HepG2 (cell line): ENCODE measurements around the gene COLGALT1. TPM values are rescaled to one million over a fixed set of nuclear protein-coding genes. Genes with fewer than 3 reads are reported as not detected.
A peak's percentile ranks its signal among the peaks of the same experiment; 100 is the strongest.

Source experiments
- CREM ChIP-seq, 2 experiments: sonication (generic) in 1 of 2; formaldehyde crosslinking in 1 of 2; IDR thresholded peaks; 2 replicates each; pipeline versions ENCODE4 v1.4.0 to v1.6.1; 2016 to 2020; ENCODE audit warnings: antibody characterized with exemption in 1 of 2, mild to moderate bottlenecking in 1 of 2, missing genetic modification reagents in 1 of 2
- DMAP1 ChIP-seq: IDR thresholded peaks from 2 replicates; pipeline ENCODE4 v1.6.1; 2016
- EP300 ChIP-seq, 3 experiments: sonication (generic) in 1 of 3; formaldehyde crosslinking in 1 of 3; IDR thresholded peaks; 2 replicates each; pipeline versions ENCODE4 v1.5.1 to v1.6.1; 2011 to 2020; ENCODE audit warnings: low read depth in 2 of 3, low read length in 2 of 3, borderline replicate concordance in 1 of 3, improper control_type of control experiment in 1 of 3, mild to moderate bottlenecking in 1 of 3, missing genetic modification reagents in 1 of 3, moderate library complexity in 1 of 3
- FLYWCH1 ChIP-seq: sonication (generic); formaldehyde crosslinking; IDR thresholded peaks from 2 replicates; pipeline ENCODE4 v1.8.1; 2023; ENCODE audit warnings: mild to moderate bottlenecking, missing genetic modification reagents
- IKZF5 ChIP-seq: IDR thresholded peaks from 2 replicates; pipeline ENCODE4 v1.6.1; 2018; ENCODE audit warnings: missing genetic modification reagents, mild to moderate bottlenecking, missing compliant biosample characterization
- IRF2 ChIP-seq: IDR thresholded peaks from 2 replicates; pipeline ENCODE4 v1.6.1; 2018; ENCODE audit warnings: missing genetic modification reagents, missing compliant biosample characterization
- KLF15 ChIP-seq: sonication (generic); formaldehyde crosslinking; IDR thresholded peaks from 2 replicates; pipeline ENCODE4 v1.8.1; 2023; ENCODE audit warnings: borderline replicate concordance, mild to moderate bottlenecking, inconsistent platforms, missing genetic modification reagents, mixed read lengths
- MTF1 ChIP-seq: sonication (generic); formaldehyde crosslinking; IDR thresholded peaks from 2 replicates; pipeline ENCODE4 v1.5.0; 2020; ENCODE audit warnings: missing genetic modification reagents
- NFKB2 ChIP-seq: sonication (generic); formaldehyde crosslinking; IDR thresholded peaks from 2 replicates; pipeline ENCODE4 v1.4.0; 2020; ENCODE audit warnings: missing genetic modification reagents, borderline replicate concordance
- NR1H2 ChIP-seq: sonication (generic); formaldehyde crosslinking; IDR thresholded peaks from 2 replicates; pipeline ENCODE4 v1.8.1; 2022; ENCODE audit warnings: low read depth, missing genetic modification reagents, borderline replicate concordance
- RELA ChIP-seq: sonication (generic); formaldehyde crosslinking; IDR thresholded peaks from 2 replicates; pipeline ENCODE4 v1.4.0; 2020; ENCODE audit warnings: missing genetic modification reagents
- SAP130 ChIP-seq: IDR thresholded peaks from 2 replicates; pipeline ENCODE4 v1.6.1; 2016; ENCODE audit warnings: low read depth
- SMAD9 ChIP-seq: sonication (generic); formaldehyde crosslinking; IDR thresholded peaks from 2 replicates; pipeline ENCODE4 v1.5.1; 2020; ENCODE audit warnings: mild to moderate bottlenecking, missing genetic modification reagents
- SNRNP70 ChIP-seq: fragments of 200-400 bp; formaldehyde crosslinking; IDR thresholded peaks from 2 replicates; pipeline ENCODE4 v1.6.1; 2017; ENCODE audit warnings: mild to moderate bottlenecking, low read depth, low read length, moderate library complexity
- ZFP1 ChIP-seq: IDR thresholded peaks from 2 replicates; pipeline ENCODE4 v1.6.1; 2016
- ZMAT3 ChIP-seq: sonication (generic); formaldehyde crosslinking; conservative IDR thresholded peaks from 2 replicates; pipeline ENCODE4 v1.7.0; 2021; ENCODE audit warnings: missing genetic modification reagents
- ZNF10 ChIP-seq: sonication (generic); formaldehyde crosslinking; IDR thresholded peaks from 2 replicates; pipeline ENCODE4 v1.4.0; 2020; ENCODE audit warnings: mild to moderate bottlenecking, low read depth, missing genetic modification reagents, borderline replicate concordance
- ZNF234 ChIP-seq: sonication (generic); formaldehyde crosslinking; conservative IDR thresholded peaks from 2 replicates; pipeline ENCODE4 v1.5.1; 2020; ENCODE audit warnings: mild to moderate bottlenecking, missing genetic modification reagents
- ZNF329 ChIP-seq: sonication (generic); formaldehyde crosslinking; IDR thresholded peaks from 2 replicates; pipeline ENCODE4 v1.9.0; 2021; ENCODE audit warnings: low read depth, mild to moderate bottlenecking, missing genetic modification reagents
- ZNF468 ChIP-seq: sonication (generic); formaldehyde crosslinking; IDR thresholded peaks from 2 replicates; pipeline ENCODE4 v1.8.0; 2022; ENCODE audit warnings: mild to moderate bottlenecking, moderate library complexity, missing genetic modification reagents
- ZNF512B ChIP-seq: sonication (generic); formaldehyde crosslinking; IDR thresholded peaks from 2 replicates; pipeline ENCODE4 v1.5.1; 2020; ENCODE audit warnings: missing genetic modification reagents, mild to moderate bottlenecking, borderline replicate concordance
- ZNF567 ChIP-seq: sonication (generic); formaldehyde crosslinking; IDR thresholded peaks from 2 replicates; pipeline ENCODE4 v1.8.1; 2023; ENCODE audit warnings: mild to moderate bottlenecking, missing genetic modification reagents, borderline replicate concordance
- ZNF629 ChIP-seq: sonication (generic); formaldehyde crosslinking; conservative IDR thresholded peaks from 2 replicates; pipeline ENCODE4 v1.5.0; 2020; ENCODE audit warnings: missing genetic modification reagents
- polyA plus RNA-seq, 8 experiments: library from polyadenylated mRNA; depleted of rRNA in 3 of 8; stranded (reverse) in 7 of 8; unstranded in 1 of 8; fragments of >200 nt; fragmentation: Illumina TruSeq in 4 of 8; extraction: Trizol in 4 of 8; gene quantifications; 2 replicates each; pipeline versions ENCODE4 v1.2.1 to v1.2.3, GENCODE V29; 2011 to 2016; ENCODE audit warnings: low read depth in 4 of 8, missing spikeins in 1 of 8, mixed read lengths in 1 of 8; ENCODE audit not compliant: insufficient read depth in 1 of 8
- total RNA-seq, 5 experiments: library from RNA; depleted of rRNA; stranded (reverse); fragments of >200 nt; fragmentation: Illumina TruSeq; extraction: Trizol; gene quantifications; 2 replicates each; pipeline ENCODE4 v1.2.3, GENCODE V29; 2016; ENCODE audit warnings: low read depth in 1 of 5
- TF ChIP-seq, protein P1 (sequence below): IDR thresholded peaks from 2 replicates; pipeline ENCODE4 v1.6.1; 2016

The COLGALT1 gene
- total and polyA plus RNA-seq, 2 of the 13 experiments (the other 11 are each of a cell fraction or from before 2014, with no cell fraction given), result 58.0 to 211 TPM

- peak; percentile 95; the same call in 1 of the 2 replicates for TF ChIP-seq NR1H2 (CRISPR knock-in tag)
- TF ChIP-seq ZMAT3 (CRISPR knock-in tag), result peak; percentile 99
- TF ChIP-seq ZNF629 (CRISPR knock-in tag), result 0 out of 2 replicates have a peak, but pooled peaks have one; percentile 21
- no peak for TF ChIP-seq ZNF512B (CRISPR knock-in tag)
- TF ChIP-seq ZNF234, result peak; percentile 94
- TF ChIP-seq SMAD9 (CRISPR knock-in tag), result peak; percentile 91
- TF ChIP-seq KLF15 (CRISPR knock-in tag), result peak; percentile 77; the same call in 1 of the 2 replicates
- no peak for TF ChIP-seq SNRNP70
- no peak for TF ChIP-seq MTF1 (CRISPR knock-in tag)
- peak; percentile 73; the same call in 1 of the 2 replicates for TF ChIP-seq IRF2 (CRISPR knock-in tag)
- no peak for TF ChIP-seq FLYWCH1 (CRISPR knock-in tag)
- TF ChIP-seq ZNF567 (CRISPR knock-in tag), result peak; percentile 24; the same call in 1 of the 2 replicates
- no peak for TF ChIP-seq EP300 (IDR thresholded peaks at IDR 0.05; ENCODE audit: low read depth in 2 of 2, low read length in 2 of 2)
- TF ChIP-seq EP300 (CRISPR knock-in tag; IDR thresholded peaks at IDR 0.05; ENCODE audit: borderline replicate concordance), result peak; percentile 76
- TF ChIP-seq, protein P1, sequence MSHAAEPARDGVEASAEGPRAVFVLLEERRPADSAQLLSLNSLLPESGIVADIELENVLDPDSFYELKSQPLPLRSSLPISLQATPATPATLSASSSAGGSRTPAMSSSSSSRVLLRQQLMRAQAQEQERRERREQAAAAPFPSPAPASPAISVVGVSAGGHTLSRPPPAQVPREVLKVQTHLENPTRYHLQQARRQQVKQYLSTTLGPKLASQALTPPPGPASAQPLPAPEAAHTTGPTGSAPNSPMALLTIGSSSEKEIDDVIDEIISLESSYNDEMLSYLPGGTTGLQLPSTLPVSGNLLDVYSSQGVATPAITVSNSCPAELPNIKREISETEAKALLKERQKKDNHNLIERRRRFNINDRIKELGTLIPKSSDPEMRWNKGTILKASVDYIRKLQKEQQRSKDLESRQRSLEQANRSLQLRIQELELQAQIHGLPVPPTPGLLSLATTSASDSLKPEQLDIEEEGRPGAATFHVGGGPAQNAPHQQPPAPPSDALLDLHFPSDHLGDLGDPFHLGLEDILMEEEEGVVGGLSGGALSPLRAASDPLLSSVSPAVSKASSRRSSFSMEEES (CRISPR knock-in tag), result peak; percentile 77; the same call in 1 of the 2 replicates
- no peak for TF ChIP-seq ZNF468 (CRISPR knock-in tag)
- peak; percentile 35 for TF ChIP-seq ZFP1 (CRISPR knock-in tag)
- TF ChIP-seq DMAP1, result peak; percentile 93
- no peak for TF ChIP-seq ZNF10 (CRISPR knock-in tag)
- TF ChIP-seq ZNF329 (CRISPR knock-in tag), result no peak; the same call in none of the 2 replicates
- TF ChIP-seq RELA (CRISPR knock-in tag), result no peak
- peak; percentile 72 for TF ChIP-seq NFKB2 (CRISPR knock-in tag)
- peak; percentile 88 for TF ChIP-seq IKZF5
- TF ChIP-seq CREM (IDR thresholded peaks at IDR 0.05), result peak; percentile 47; the same call in 1 of the 2 replicates
- no peak for TF ChIP-seq CREM (CRISPR knock-in tag; IDR thresholded peaks at IDR 0.05)
- TF ChIP-seq SAP130, result peak; percentile 79
Measured at GRCh38 chr19:17511724-17512573, 43.5 kb upstream of the COLGALT1 start (continued).
